GM13976 (cell line): ENCODE results near the gene MRAP.

Source experiments
- DNase-seq: peaks from one replicate; pipeline ENCODE4 v3.0.0; 2012; ENCODE audit warnings: low spot score
- CTCF ChIP-seq: IDR thresholded peaks from 2 replicates; pipeline ENCODE4 v1.5.1; 2012; ENCODE audit warnings: borderline replicate concordance, mild to moderate bottlenecking; ENCODE audit not compliant: insufficient read depth; ENCODE audit errors: extremely low read depth, missing control alignments, control extremely low read depth
- in situ Hi-C: fragments of 300-500 bp; cut with MboI; formaldehyde crosslinking; loops from one replicate; pipeline ENCODE4 v1.12.0; 2022; ENCODE audit warnings: low sequenced_read_pairs, mixed read lengths, inconsistent platforms; ENCODE audit not compliant: unreplicated experiment

The MRAP gene

GRCh38 chr21:32298658-32299081 lies at the start of gene MRAP:
MRAP (plus strand) TSS chr21:32298855; CDS start chr21:32298972, 117 bp downstream.
- DNase-seq = peak; percentile 12
- in situ Hi-C loops = no loop called here
- TF ChIP-seq CTCF = no peak

GRCh38 chr21:32249511-32250280 lies 49.0 kb upstream of the MRAP start:
- no peak for DNase-seq
- in situ Hi-C loops = loop anchor here (10.0 to 25.0 kb wide), 2 partner anchors 385 to 462 kb away; no protein-coding TSS in a partner anchor
- no peak for TF ChIP-seq CTCF

GRCh38 chr21:32252136-32252535 lies 46.5 kb upstream of the MRAP start:
- DNase-seq = no peak
- no peak for TF ChIP-seq CTCF
- in situ Hi-C loops = loop anchor here (10.0 to 25.0 kb wide), 2 partner anchors 387 to 465 kb away; no protein-coding TSS in a partner anchor

- in situ Hi-C loops = loop anchor here (10.0 to 25.0 kb wide), 2 partner anchors 388 to 466 kb away; no protein-coding TSS in a partner anchor
- DNase-seq = no peak
- no peak for TF ChIP-seq CTCF
Measured at GRCh38 chr21:32253215-32253641, 45.4 kb upstream of the MRAP start.

- in situ Hi-C loops = loop anchor here (10.0 to 25.0 kb wide), 2 partner anchors 391 to 469 kb away; no protein-coding TSS in a partner anchor
- no peak for DNase-seq
- TF ChIP-seq CTCF = no peak
Measured at GRCh38 chr21:32256251-32256650, 42.4 kb upstream of the MRAP start.

GRCh38 chr21:32256873-32257620 lies 41.6 kb upstream of the MRAP start:
- TF ChIP-seq CTCF = no peak
- in situ Hi-C loops = loop anchor here (10.0 to 25.0 kb wide), 2 partner anchors 392 to 470 kb away; no protein-coding TSS in a partner anchor
- DNase-seq = no peak
